Measurements from ENCODE around the gene NRBF2. TPM values are rescaled to one million over a fixed set of nuclear protein-coding genes. Genes with fewer than 3 reads are reported as not detected.

The NRBF2 gene
- total and polyA plus RNA-seq, 4 donors = 13.7 to 31.8 (median 22.3) TPM

DNA sequence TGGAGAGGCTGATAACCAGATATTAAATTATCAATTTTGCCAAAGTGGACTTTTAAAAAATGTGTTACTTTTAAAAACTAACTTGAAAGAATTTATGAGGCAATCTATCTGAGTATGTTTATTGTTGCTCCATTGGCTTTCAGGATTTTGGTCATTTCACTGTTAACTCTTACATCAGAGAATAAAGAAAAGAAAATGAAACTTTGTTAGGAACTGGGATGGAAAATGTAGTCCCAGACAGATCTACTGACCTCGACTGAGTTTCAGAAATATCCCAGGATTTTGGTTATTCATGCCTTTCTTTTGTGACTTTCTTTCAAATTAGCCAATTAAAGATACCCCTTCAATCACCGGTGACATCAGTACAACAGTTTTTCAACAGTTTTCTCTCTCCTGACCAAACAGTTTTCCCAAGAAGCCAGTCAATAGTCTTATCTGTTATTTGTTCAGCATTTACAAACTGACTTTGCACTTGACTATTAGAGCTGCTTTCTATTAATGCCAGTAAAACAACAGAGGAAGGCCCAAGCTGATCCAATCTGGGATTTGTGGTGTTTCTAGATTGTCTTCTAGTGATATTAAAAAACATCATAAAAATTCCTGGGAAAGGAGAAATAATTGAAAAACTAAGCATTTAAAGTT is 35.8 kb downstream of the NRBF2 start:
- TF ChIP-seq FOXA2 (IDR thresholded peaks at IDR 0.05) (peak; percentile 50), HNF4G (IDR thresholded peaks at IDR 0.05) (no peak), JUND (IDR thresholded peaks at IDR 0.05) (peak; percentile 42 to 64), SP1 (IDR thresholded peaks at IDR 0.05) (peak; percentile 20), EGR1 (IDR thresholded peaks at IDR 0.05; ENCODE audit: low read depth in 2 of 2) (no peak), GABPA (IDR thresholded peaks at IDR 0.05 in 1 of 2, conservative IDR thresholded peaks at IDR 0.05 in 1 of 2) (no peak), RAD21 (IDR thresholded peaks at IDR 0.05) (peak; percentile 24 to 35), FOXA1 (IDR thresholded peaks at IDR 0.05) (peak; percentile 20), NR2F2 (IDR thresholded peaks at IDR 0.05) (no peak), TAF1 (conservative IDR thresholded peaks at IDR 0.05) (no peak), RXRA (IDR thresholded peaks at IDR 0.05) (peak in 1 of 2 donors; percentile 54), HNF4A (conservative IDR thresholded peaks at IDR 0.05) (peak; percentile 66 to 72)
- TF ChIP-seq, protein P1, sequence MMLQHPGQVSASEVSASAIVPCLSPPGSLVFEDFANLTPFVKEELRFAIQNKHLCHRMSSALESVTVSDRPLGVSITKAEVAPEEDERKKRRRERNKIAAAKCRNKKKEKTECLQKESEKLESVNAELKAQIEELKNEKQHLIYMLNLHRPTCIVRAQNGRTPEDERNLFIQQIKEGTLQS (IDR thresholded peaks at IDR 0.05) = no peak
- TF ChIP-seq, protein P2, sequence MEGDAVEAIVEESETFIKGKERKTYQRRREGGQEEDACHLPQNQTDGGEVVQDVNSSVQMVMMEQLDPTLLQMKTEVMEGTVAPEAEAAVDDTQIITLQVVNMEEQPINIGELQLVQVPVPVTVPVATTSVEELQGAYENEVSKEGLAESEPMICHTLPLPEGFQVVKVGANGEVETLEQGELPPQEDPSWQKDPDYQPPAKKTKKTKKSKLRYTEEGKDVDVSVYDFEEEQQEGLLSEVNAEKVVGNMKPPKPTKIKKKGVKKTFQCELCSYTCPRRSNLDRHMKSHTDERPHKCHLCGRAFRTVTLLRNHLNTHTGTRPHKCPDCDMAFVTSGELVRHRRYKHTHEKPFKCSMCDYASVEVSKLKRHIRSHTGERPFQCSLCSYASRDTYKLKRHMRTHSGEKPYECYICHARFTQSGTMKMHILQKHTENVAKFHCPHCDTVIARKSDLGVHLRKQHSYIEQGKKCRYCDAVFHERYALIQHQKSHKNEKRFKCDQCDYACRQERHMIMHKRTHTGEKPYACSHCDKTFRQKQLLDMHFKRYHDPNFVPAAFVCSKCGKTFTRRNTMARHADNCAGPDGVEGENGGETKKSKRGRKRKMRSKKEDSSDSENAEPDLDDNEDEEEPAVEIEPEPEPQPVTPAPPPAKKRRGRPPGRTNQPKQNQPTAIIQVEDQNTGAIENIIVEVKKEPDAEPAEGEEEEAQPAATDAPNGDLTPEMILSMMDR (IDR thresholded peaks at IDR 0.05; ENCODE audit: low read depth, low read length, missing input control) = no peak
- TF ChIP-seq, protein P3, sequence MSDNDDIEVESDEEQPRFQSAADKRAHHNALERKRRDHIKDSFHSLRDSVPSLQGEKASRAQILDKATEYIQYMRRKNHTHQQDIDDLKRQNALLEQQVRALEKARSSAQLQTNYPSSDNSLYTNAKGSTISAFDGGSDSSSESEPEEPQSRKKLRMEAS (IDR thresholded peaks at IDR 0.05) = no peak
- TF ChIP-seq, protein P4, sequence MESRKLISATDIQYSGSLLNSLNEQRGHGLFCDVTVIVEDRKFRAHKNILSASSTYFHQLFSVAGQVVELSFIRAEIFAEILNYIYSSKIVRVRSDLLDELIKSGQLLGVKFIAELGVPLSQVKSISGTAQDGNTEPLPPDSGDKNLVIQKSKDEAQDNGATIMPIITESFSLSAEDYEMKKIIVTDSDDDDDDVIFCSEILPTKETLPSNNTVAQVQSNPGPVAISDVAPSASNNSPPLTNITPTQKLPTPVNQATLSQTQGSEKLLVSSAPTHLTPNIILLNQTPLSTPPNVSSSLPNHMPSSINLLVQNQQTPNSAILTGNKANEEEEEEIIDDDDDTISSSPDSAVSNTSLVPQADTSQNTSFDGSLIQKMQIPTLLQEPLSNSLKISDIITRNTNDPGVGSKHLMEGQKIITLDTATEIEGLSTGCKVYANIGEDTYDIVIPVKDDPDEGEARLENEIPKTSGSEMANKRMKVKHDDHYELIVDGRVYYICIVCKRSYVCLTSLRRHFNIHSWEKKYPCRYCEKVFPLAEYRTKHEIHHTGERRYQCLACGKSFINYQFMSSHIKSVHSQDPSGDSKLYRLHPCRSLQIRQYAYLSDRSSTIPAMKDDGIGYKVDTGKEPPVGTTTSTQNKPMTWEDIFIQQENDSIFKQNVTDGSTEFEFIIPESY (IDR thresholded peaks at IDR 0.05) = peak; percentile 13
- DNase-seq (ENCODE audit: low spot score) = no peak
- peaks cover 2 to 28% (median 17%) of the 10 kb centered on the region in 4 donors for H3K36me3 ChIP-seq (ENCODE audit: control insufficient read depth in 4 of 4, insufficient read depth in 3 of 4, low read depth in 1 of 4, low read length in 3 of 4)
- no peak overlapping the region for H3K9ac ChIP-seq (ENCODE audit: low read depth in 1 of 2, low read length in 2 of 2)
- H3K9me3 ChIP-seq (ENCODE audit: control insufficient read depth in 4 of 4, low read length in 3 of 4) = no peaks in the 10 kb centered on the region
- H3K4me3 ChIP-seq (ENCODE audit: low read depth in 1 of 3, low read length in 3 of 3) = no peak overlapping the region
- no peaks in the 10 kb centered on the region for H3K27me3 ChIP-seq (ENCODE audit: control insufficient read depth in 4 of 4, insufficient read depth in 4 of 4, low read length in 3 of 4)
- peak overlapping the region; percentile 18 to 29 for H3K27ac ChIP-seq (ENCODE audit: low read depth in 1 of 2, low read length in 2 of 2)
- WGBS = 26% methylated on average over 2 of the region's 2 CpGs
- H3K4me1 ChIP-seq (ENCODE audit: control insufficient read depth in 4 of 4, insufficient read depth in 4 of 4, low read length in 3 of 4) = peaks cover 7 to 60% (median 27%) of the 10 kb centered on the region in 4 donors

DNA sequence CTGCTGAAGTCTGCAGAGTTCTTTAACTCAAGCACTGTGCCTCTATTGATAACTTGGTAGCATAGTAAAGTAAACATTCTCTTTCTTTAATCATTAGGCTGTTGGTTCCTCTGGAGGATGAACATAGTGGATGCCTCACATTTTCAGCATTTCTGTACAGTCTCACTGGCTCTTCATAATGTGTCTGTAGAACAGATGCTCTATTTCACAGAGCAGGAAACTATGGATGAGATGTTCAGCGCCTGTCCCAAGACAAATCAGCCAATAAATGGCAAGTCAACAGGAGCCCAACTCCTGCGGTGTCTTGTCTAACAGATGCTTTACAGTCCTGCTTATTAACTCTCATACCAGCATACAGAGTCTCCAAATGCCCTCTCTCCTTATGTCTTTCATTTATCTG is 36.5 kb downstream of the NRBF2 start:
- H3K27ac ChIP-seq (ENCODE audit: low read depth in 1 of 2, low read length in 2 of 2) = peak overlapping the region in 1 of 2 donors; percentile 18

More for the DNA sequence above, 36.5 kb downstream of the NRBF2 start:
- peaks cover 2 to 28% (median 19%) of the 10 kb centered on the region in 4 donors for H3K36me3 ChIP-seq (ENCODE audit: control insufficient read depth in 4 of 4, insufficient read depth in 3 of 4, low read depth in 1 of 4, low read length in 3 of 4)
- WGBS = 89% methylated on average over 2 of the region's 2 CpGs
- H3K4me1 ChIP-seq (ENCODE audit: control insufficient read depth in 4 of 4, insufficient read depth in 4 of 4, low read length in 3 of 4) = peaks cover 3 to 53% (median 21%) of the 10 kb centered on the region in 4 donors
- no peak overlapping the region for H3K4me3 ChIP-seq (ENCODE audit: low read depth in 1 of 3, low read length in 3 of 3)
- no peak for DNase-seq (ENCODE audit: low spot score)
- no peaks in the 10 kb centered on the region for H3K27me3 ChIP-seq (ENCODE audit: control insufficient read depth in 4 of 4, insufficient read depth in 4 of 4, low read length in 3 of 4)
- no peak for TF ChIP-seq GABPA (IDR thresholded peaks at IDR 0.05 in 1 of 2, conservative IDR thresholded peaks at IDR 0.05 in 1 of 2)
- no peak for TF ChIP-seq EGR1 (IDR thresholded peaks at IDR 0.05; ENCODE audit: low read depth in 2 of 2)
- TF ChIP-seq, protein P2 (IDR thresholded peaks at IDR 0.05; ENCODE audit: low read depth, low read length, missing input control) = no peak
- no peak for TF ChIP-seq FOXA1 (IDR thresholded peaks at IDR 0.05)
- no peak for TF ChIP-seq YY1 (IDR thresholded peaks at IDR 0.05)
- TF ChIP-seq, protein P3 (IDR thresholded peaks at IDR 0.05) = no peak
- TF ChIP-seq FOXA2 (IDR thresholded peaks at IDR 0.05) = no peak
- no peak for TF ChIP-seq SP1 (IDR thresholded peaks at IDR 0.05)
- TF ChIP-seq JUND (IDR thresholded peaks at IDR 0.05) = no peak
- no peak for TF ChIP-seq HNF4G (IDR thresholded peaks at IDR 0.05)
- H3K9ac ChIP-seq (ENCODE audit: low read depth in 1 of 2, low read length in 2 of 2) = no peak overlapping the region
- H3K9me3 ChIP-seq (ENCODE audit: control insufficient read depth in 4 of 4, low read length in 3 of 4) = no peaks in the 10 kb centered on the region

Data from liver (tissue), 9 donors.